GM19395 (cell line): ENCODE data around the gene RAD51AP1.

Experiments
- ATAC-seq: cut with Tn5 transposase; IDR thresholded peaks from one replicate; pipeline ENCODE4 v1.9.1; 2021; ENCODE audit warnings: mild to moderate bottlenecking, moderate library complexity; ENCODE audit not compliant: unreplicated experiment

Gene RAD51AP1

GRCh38 chr12:4540638-4541037 lies 1.9 kb downstream of the RAD51AP1 start:
- no peak for ATAC-seq

- ATAC-seq: no peak
Measured at GRCh38 chr12:4545195-4545594, 6.5 kb downstream of the RAD51AP1 start.

GRCh38 chr12:4552191-4552590 lies 13.5 kb downstream of the RAD51AP1 start:
- no peak for ATAC-seq

GRCh38 chr12:4553943-4554342 lies 15.3 kb downstream of the RAD51AP1 start:
- ATAC-seq: no peak

GRCh38 chr12:4555804-4556203 lies 17.1 kb downstream of the RAD51AP1 start:
- no peak for ATAC-seq

GRCh38 chr12:4556735-4557530 lies 18.2 kb downstream of the RAD51AP1 start:
- ATAC-seq: no peak

GRCh38 chr12:4557586-4557985 lies 18.9 kb downstream of the RAD51AP1 start:
- ATAC-seq: no peak

- ATAC-seq: no peak
Measured at GRCh38 chr12:4558171-4558570, 19.5 kb downstream of the RAD51AP1 start.

- ATAC-seq: no peak
Measured at GRCh38 chr12:4562034-4562657, 23.5 kb downstream of the RAD51AP1 start, which contains the start of gene DYRK4. Gene DYRK4 (plus strand): TSS chr12:4562208. CDS start chr12:4562246, 38 bp downstream.

GRCh38 chr12:4563336-4563735 lies 24.6 kb downstream of the RAD51AP1 start:
- no peak for ATAC-seq

GRCh38 chr12:4564818-4565217 lies 26.1 kb downstream of the RAD51AP1 start:
- no peak for ATAC-seq

GRCh38 chr12:4566474-4566873 lies 27.8 kb downstream of the RAD51AP1 start:
- ATAC-seq: no peak

- no peak for ATAC-seq
Measured at GRCh38 chr12:4567073-4567881, 28.6 kb downstream of the RAD51AP1 start.

- no peak for ATAC-seq
Measured at GRCh38 chr12:4569261-4569660, 30.6 kb downstream of the RAD51AP1 start.

- ATAC-seq: no peak
Measured at GRCh38 chr12:4572680-4573079, 34.0 kb downstream of the RAD51AP1 start.

- no peak for ATAC-seq
Measured at GRCh38 chr12:4579305-4580102, 40.8 kb downstream of the RAD51AP1 start.

- no peak for ATAC-seq
Measured at GRCh38 chr12:4580281-4580688, 41.6 kb downstream of the RAD51AP1 start.

GRCh38 chr12:4584281-4584680 lies 45.6 kb downstream of the RAD51AP1 start:
- no peak for ATAC-seq

GRCh38 chr12:4584896-4585295 lies 46.2 kb downstream of the RAD51AP1 start:
- ATAC-seq: no peak

- ATAC-seq: no peak
Measured at GRCh38 chr12:4586500-4586899, 47.8 kb downstream of the RAD51AP1 start.

- ATAC-seq: no peak
Measured at GRCh38 chr12:4587108-4587507, 48.4 kb downstream of the RAD51AP1 start.
